Spleen (tissue), 7 donors: ENCODE results near the gene NAA16.

Experiments
- CTCF ChIP-seq, 11 experiments: fragments of 200-600 bp in 7 of 11; fragments of 450-650 bp in 4 of 11; sonication (generic) in 4 of 11; IDR thresholded peaks in 8 of 11; conservative IDR thresholded peaks in 3 of 11; 1 replicate in 7 of 11; 2 replicates in 4 of 11; pipeline versions ENCODE4 v1.4.0 to v1.8.0; 2016 to 2021; ENCODE audit warnings: antibody characterized with exemption in 11 of 11, inconsistent platforms in 4 of 11, mild to moderate bottlenecking in 1 of 11
- POLR2A ChIP-seq, 3 donors: fragments of 450-650 bp; IDR thresholded peaks; one replicate each; pipeline ENCODE4 v1.5.1; 2017; ENCODE audit warnings: antibody characterized with exemption in 3 of 3, mild to moderate bottlenecking in 1 of 3
- POLR2AphosphoS5 ChIP-seq, 3 donors: sonication (generic); formaldehyde crosslinking; IDR thresholded peaks; one replicate each; pipeline ENCODE4 v1.5.1; 2017; ENCODE audit warnings: antibody characterized with exemption in 3 of 3
- donor health status: DM: no; HTN: no; CAD: no; lungs with moderate emphysema.
- donor health status: DM: no; HTN: no; CAD: no.
- donor health status: DM: no; HTN: no; CAD: no.

- TF ChIP-seq POLR2AphosphoS5 (IDR thresholded peaks at IDR 0.05) = no peak
- no peak for TF ChIP-seq CTCF (IDR thresholded peaks at IDR 0.05 in 8 of 11, conservative IDR thresholded peaks at IDR 0.05 in 3 of 11)
- TF ChIP-seq POLR2A (IDR thresholded peaks at IDR 0.05) = no peak
These were observed 105.2 kb downstream of the NAA16 start for GRCh38 chr13:41416276-41416675.
